GM12878 (cell line): Measurements from ENCODE around the gene CNTNAP2. TPM values are rescaled to one million over a fixed set of nuclear protein-coding genes. Genes with fewer than 3 reads are reported as not detected.

Source experiments
- ATAC-seq: fragments of 200-7000 bp; cut with Tn5 transposase; 3 replicates; pipeline ENCODE4 v1.9.1; 2020; ENCODE audit warnings: mild to moderate bottlenecking, moderate library complexity
- BruUV-seq: library from RNA; stranded (reverse); fragments of 400-500 nt; replicated peaks from 2 replicates; lab custom pipeline; 2021; lab: Mats Ljungman, UMichigan
- CTCF ChIA-PET: fragments of 300-600 bp; sonication (Branson Sonifier 250); formaldehyde crosslinking; extraction: SDS; loops from one replicate; lab custom pipeline; 2021; ENCODE audit warnings: inconsistent platforms; lab: Yijun Ruan, JAX
- POLR2A ChIA-PET: fragments of 350-600 bp; formaldehyde crosslinking; extraction: SDS; loops from one replicate; lab custom pipeline; 2021; ENCODE audit warnings: inconsistent platforms; lab: Charles Lee
- RAD21 ChIA-PET: fragments of 300-600 bp; sonication (Branson Sonifier 250); formaldehyde crosslinking; loops from one replicate; lab custom pipeline; 2023; ENCODE audit warnings: antibody characterized with exemption; ENCODE audit not compliant: unreplicated experiment; lab: Charles Lee
- SMC1A ChIA-PET: fragments of 300-600 bp; sonication (Branson Sonifier 250); formaldehyde crosslinking; loops from one replicate; lab custom pipeline; 2023; ENCODE audit not compliant: unreplicated experiment, uncharacterized antibody; lab: Charles Lee
- DNase-seq: peaks from one replicate; pipeline ENCODE4 v3.0.0-alpha.2; 2011; ENCODE audit warnings: low read depth, low spot score
- FAIRE-seq: peaks from 3 replicates; lab custom pipeline; 2011; peaks lifted over from hg19 to GRCh38; lab: Jason Lieb, UNC
- H2AFZ ChIP-seq: 2 replicates; pipeline ENCODE4 v1.6.0; 2011; ENCODE audit warnings: low read depth, low read length, control low read depth; ENCODE audit not compliant: control insufficient read depth
- H3K27ac ChIP-seq: 2 replicates; pipeline ENCODE4 v1.5.1; 2011; ENCODE audit warnings: control low read depth; ENCODE audit not compliant: control insufficient read depth, insufficient read depth
- H3K27me3 ChIP-seq, 2 experiments: replicated peaks in 1 of 2; 2 replicates each; pipeline versions ENCODE4 v1.6.0 to v1.6.1; 2011; ENCODE audit warnings: low read length in 1 of 2; ENCODE audit not compliant: control insufficient read depth in 2 of 2, insufficient read depth in 2 of 2
- H3K36me3 ChIP-seq, 2 experiments: 2 replicates each; pipeline ENCODE4 v1.5.1; 2011; ENCODE audit warnings: low read length in 1 of 2; ENCODE audit not compliant: control insufficient read depth in 2 of 2, insufficient read depth in 2 of 2
- H3K4me1 ChIP-seq: 2 replicates; pipeline ENCODE4 v1.6.1; 2011; ENCODE audit warnings: mild to moderate bottlenecking, low read length, moderate library complexity, mixed read lengths; ENCODE audit not compliant: control insufficient read depth, insufficient read depth
- H3K4me2 ChIP-seq: 2 replicates; pipeline ENCODE4 v1.6.0; 2011; ENCODE audit warnings: control low read depth; ENCODE audit not compliant: control insufficient read depth, insufficient read depth
- H3K4me3 ChIP-seq: fragments of 200-600 bp; sonication (generic); 2 replicates; pipeline ENCODE4 v1.5.1; 2016
- H3K79me2 ChIP-seq: 2 replicates; pipeline ENCODE4 v1.6.0; 2011; ENCODE audit warnings: low read length; ENCODE audit not compliant: control insufficient read depth, insufficient read depth
- H3K9ac ChIP-seq: 2 replicates; pipeline ENCODE4 v1.8.0; 2011; ENCODE audit warnings: low read length, control low read depth, mixed read lengths; ENCODE audit not compliant: control insufficient read depth, insufficient read depth
- H3K9me3 ChIP-seq: replicated peaks from 3 replicates; pipeline ENCODE4 v1.5.1; 2011; ENCODE audit warnings: mild to moderate bottlenecking, low read length; ENCODE audit not compliant: control insufficient read depth, insufficient read depth
- H4K20me1 ChIP-seq: 2 replicates; pipeline ENCODE4 v1.6.0; 2011; ENCODE audit not compliant: control insufficient read depth, insufficient read depth
- CBX5 ChIP-seq: sonication (generic); IDR thresholded peaks from 2 replicates; pipeline ENCODE4 v1.6.1; 2016; ENCODE audit warnings: low read depth, moderate library complexity, mild to moderate bottlenecking, inconsistent platforms
- CHD1 ChIP-seq: IDR thresholded peaks from 2 replicates; pipeline ENCODE4 v1.6.1; 2012; ENCODE audit warnings: low read depth, low read length, improper control_type of control experiment
- FOXM1 ChIP-seq: IDR thresholded peaks from 2 replicates; pipeline ENCODE4 v1.6.1; 2012; ENCODE audit warnings: low read depth, mild to moderate bottlenecking, inconsistent platforms, low read length, moderate library complexity
- HDAC6 ChIP-seq: fragments of 200-600 bp; sonication (generic); IDR thresholded peaks from one replicate; pipeline ENCODE4 v1.8.0; 2017; ENCODE audit warnings: antibody characterized with exemption; ENCODE audit not compliant: unreplicated experiment
- PML ChIP-seq: IDR thresholded peaks from 2 replicates; pipeline ENCODE4 v1.6.1; 2012; ENCODE audit warnings: low read length, inconsistent platforms
- RBBP5 ChIP-seq: fragments of 200-600 bp; sonication (generic); conservative IDR thresholded peaks from 2 replicates; pipeline ENCODE4 v1.6.1; 2016
- SMAD5 ChIP-seq: IDR thresholded peaks from 2 replicates; pipeline ENCODE4 v1.6.1; 2016; ENCODE audit warnings: antibody characterized with exemption, low read depth
- STAT1 ChIP-seq: fragments of 450-650 bp; conservative IDR thresholded peaks from 2 replicates; pipeline ENCODE4 v1.6.1; 2014; ENCODE audit warnings: antibody characterized with exemption, mild to moderate bottlenecking
- ZNF592 ChIP-seq: fragments of 450-650 bp; IDR thresholded peaks from 2 replicates; pipeline ENCODE4 v1.6.1; 2017; ENCODE audit warnings: mild to moderate bottlenecking, moderate library complexity
- ZNF687 ChIP-seq: fragments of 450-650 bp; IDR thresholded peaks from 2 replicates; pipeline ENCODE4 v1.6.1; 2017; ENCODE audit warnings: mild to moderate bottlenecking, moderate library complexity
- WGBS: methylation state at CpG from one replicate; pipeline ENCODE4 v1.1.6; 2016; ENCODE audit warnings: low lambda C conversion rate; ENCODE audit not compliant: insufficient replicate concordance, insufficient coverage; ENCODE audit errors: missing lambda C conversion rate; 5-methylcytosine and 5-hydroxymethylcytosine counted together
- in situ Hi-C: fragments of 300-500 bp; cut with MboI; formaldehyde crosslinking; loops from 9 replicates; pipeline ENCODE4 v1.14.3; 2018; ENCODE audit warnings: mixed read lengths
- intact Hi-C: fragments of 100-400 bp; cut with micrococcal nuclease; formaldehyde crosslinking; loops from one replicate; pipeline ENCODE4 v1.14.2; 2022; ENCODE audit not compliant: unreplicated experiment
- polyA plus RNA-seq, 11 experiments: library from polyadenylated mRNA; depleted of rRNA in 4 of 11; unstranded in 6 of 11; stranded (reverse) in 5 of 11; fragments of >200 nt; fragmentation: Nextera tagmentation in 4 of 11; fragmentation: Illumina TruSeq in 1 of 11; extraction: Ambion mirVana in 4 of 11; extraction: Trizol in 1 of 11; gene quantifications; 1 replicate in 1 of 11; 2 replicates in 10 of 11; pipeline versions ENCODE4 v1.2.1 to v1.2.3, GENCODE V29; 2011 to 2016; ENCODE audit warnings: inconsistent platforms in 2 of 11, missing spikeins in 2 of 11, low read depth in 1 of 11
- total RNA-seq, 4 experiments: library from RNA; depleted of rRNA in 3 of 4; stranded (reverse); fragments of >200 nt in 3 of 4; fragmentation: Illumina TruSeq in 1 of 4; extraction: Trizol in 1 of 4; gene quantifications; 2 replicates each; pipeline versions ENCODE4 v1.2.1 to v1.2.3, GENCODE V29; 2013 to 2021
- TF ChIP-seq, protein P1 (sequence below): fragments of 450-650 bp; IDR thresholded peaks from 2 replicates; pipeline ENCODE4 v1.6.1; 2014; ENCODE audit warnings: mild to moderate bottlenecking
- TF ChIP-seq, protein P2 (sequence below): fragments of 450-650 bp; IDR thresholded peaks from 2 replicates; pipeline ENCODE4 v1.6.1; 2017; ENCODE audit warnings: mild to moderate bottlenecking
- TF ChIP-seq, protein P3 (sequence below): fragments of 150-350 bp; IDR thresholded peaks from 2 replicates; pipeline ENCODE4 v1.6.1; 2014; ENCODE audit warnings: mild to moderate bottlenecking, low read depth, low read length

Gene CNTNAP2
- total and polyA plus RNA-seq, 10 of the 15 experiments (the other 5 are each of a cell fraction or from before 2014, with no cell fraction given) = 0.03 to 0.08 (median 0.03) TPM; not detected in 7

DNA sequence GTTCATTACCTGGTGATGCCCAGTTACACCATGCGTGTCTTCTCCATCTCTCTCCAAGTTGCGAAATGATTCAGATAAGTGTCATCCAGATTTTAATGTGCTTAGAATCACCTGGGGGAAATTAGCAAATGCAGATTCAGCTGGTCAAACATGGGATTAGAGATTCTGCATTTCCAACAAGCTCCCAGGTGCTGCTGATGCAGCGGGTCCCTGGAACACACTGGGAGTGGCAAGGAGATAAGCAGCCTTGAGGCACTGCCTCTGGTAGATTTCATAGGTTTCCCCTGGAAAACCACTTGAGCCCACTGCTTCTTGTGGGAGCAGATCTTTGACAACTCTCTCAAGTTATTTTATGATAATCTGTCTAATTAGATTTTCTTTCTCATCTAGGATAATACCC, 2278.0 kb downstream of the CNTNAP2 start:
- Histone ChIP-seq H3K9me3 (no peaks in the 10 kb centered on the region), H3K4me3 (no peak overlapping the region), H2AFZ (no peak overlapping the region), H3K27me3 (no peaks in the 10 kb centered on the region), H4K20me1 (no peaks in the 10 kb centered on the region), H3K4me2 (no peak overlapping the region), H3K79me2 (no peaks in the 10 kb centered on the region), H3K9ac (no peak overlapping the region), H3K27ac (no peak overlapping the region), H3K4me1 (peaks cover 9% of the 10 kb centered on the region), H3K36me3 (no peaks in the 10 kb centered on the region)
- CTCF ChIA-PET = no interaction called here
- POLR2A ChIA-PET = no interaction called here
- ATAC-seq = no peak
- FAIRE-seq = no peak
- in situ Hi-C loops (no loop called here), intact Hi-C loops (no loop called here)
- no TSS peak for BruUV-seq
- 100% methylated on average over 3 of the region's 3 CpGs for WGBS
- RAD21 ChIA-PET = no interaction called here
- DNase-seq = no peak
- SMC1A ChIA-PET = no interaction called here
- TF ChIP-seq, protein P1, sequence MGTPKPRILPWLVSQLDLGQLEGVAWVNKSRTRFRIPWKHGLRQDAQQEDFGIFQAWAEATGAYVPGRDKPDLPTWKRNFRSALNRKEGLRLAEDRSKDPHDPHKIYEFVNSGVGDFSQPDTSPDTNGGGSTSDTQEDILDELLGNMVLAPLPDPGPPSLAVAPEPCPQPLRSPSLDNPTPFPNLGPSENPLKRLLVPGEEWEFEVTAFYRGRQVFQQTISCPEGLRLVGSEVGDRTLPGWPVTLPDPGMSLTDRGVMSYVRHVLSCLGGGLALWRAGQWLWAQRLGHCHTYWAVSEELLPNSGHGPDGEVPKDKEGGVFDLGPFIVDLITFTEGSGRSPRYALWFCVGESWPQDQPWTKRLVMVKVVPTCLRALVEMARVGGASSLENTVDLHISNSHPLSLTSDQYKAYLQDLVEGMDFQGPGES = no peak
- no peak for TF ChIP-seq CBX5
- TF ChIP-seq, protein P2, sequence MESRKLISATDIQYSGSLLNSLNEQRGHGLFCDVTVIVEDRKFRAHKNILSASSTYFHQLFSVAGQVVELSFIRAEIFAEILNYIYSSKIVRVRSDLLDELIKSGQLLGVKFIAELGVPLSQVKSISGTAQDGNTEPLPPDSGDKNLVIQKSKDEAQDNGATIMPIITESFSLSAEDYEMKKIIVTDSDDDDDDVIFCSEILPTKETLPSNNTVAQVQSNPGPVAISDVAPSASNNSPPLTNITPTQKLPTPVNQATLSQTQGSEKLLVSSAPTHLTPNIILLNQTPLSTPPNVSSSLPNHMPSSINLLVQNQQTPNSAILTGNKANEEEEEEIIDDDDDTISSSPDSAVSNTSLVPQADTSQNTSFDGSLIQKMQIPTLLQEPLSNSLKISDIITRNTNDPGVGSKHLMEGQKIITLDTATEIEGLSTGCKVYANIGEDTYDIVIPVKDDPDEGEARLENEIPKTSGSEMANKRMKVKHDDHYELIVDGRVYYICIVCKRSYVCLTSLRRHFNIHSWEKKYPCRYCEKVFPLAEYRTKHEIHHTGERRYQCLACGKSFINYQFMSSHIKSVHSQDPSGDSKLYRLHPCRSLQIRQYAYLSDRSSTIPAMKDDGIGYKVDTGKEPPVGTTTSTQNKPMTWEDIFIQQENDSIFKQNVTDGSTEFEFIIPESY = no peak
- TF ChIP-seq CHD1 = no peak
- no peak for TF ChIP-seq FOXM1
- TF ChIP-seq PML = no peak
- no peak for TF ChIP-seq ZNF687
- no peak for TF ChIP-seq HDAC6
- TF ChIP-seq ZNF592 = no peak
- TF ChIP-seq RBBP5 = no peak
- TF ChIP-seq, protein P3, sequence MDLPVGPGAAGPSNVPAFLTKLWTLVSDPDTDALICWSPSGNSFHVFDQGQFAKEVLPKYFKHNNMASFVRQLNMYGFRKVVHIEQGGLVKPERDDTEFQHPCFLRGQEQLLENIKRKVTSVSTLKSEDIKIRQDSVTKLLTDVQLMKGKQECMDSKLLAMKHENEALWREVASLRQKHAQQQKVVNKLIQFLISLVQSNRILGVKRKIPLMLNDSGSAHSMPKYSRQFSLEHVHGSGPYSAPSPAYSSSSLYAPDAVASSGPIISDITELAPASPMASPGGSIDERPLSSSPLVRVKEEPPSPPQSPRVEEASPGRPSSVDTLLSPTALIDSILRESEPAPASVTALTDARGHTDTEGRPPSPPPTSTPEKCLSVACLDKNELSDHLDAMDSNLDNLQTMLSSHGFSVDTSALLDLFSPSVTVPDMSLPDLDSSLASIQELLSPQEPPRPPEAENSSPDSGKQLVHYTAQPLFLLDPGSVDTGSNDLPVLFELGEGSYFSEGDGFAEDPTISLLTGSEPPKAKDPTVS = no peak
- no peak for TF ChIP-seq STAT1
- no peak for TF ChIP-seq SMAD5
